ENCODE measurements around the gene LRBA.
"Not testable (repeated sequence)": the region's sequence is repeated elsewhere in the genome, so short reads cannot be mapped to it uniquely, and the experiment has no call there.

LRBA gene

GRCh38 chr4:150569998-150570535, 445.0 kb downstream of the LRBA start:
- peaks cover under 1% of the 10 kb centered on the region; the same call in 1 of the 2 replicates for H3K36me3 ChIP-seq (ENCODE audit: control insufficient read depth, low read length)
- TF ChIP-seq EZH2phosphoT487 (IDR thresholded peaks at IDR 0.05; ENCODE audit: borderline replicate concordance, low read length) (no peak), CTCF (IDR thresholded peaks at IDR 0.05; ENCODE audit: low read depth, low read length, poor library complexity, severe bottlenecking) (no peak)
- no peaks in the 10 kb centered on the region for H3K9me2 ChIP-seq (replicated peaks; ENCODE audit: control insufficient read depth, low read length)
- H3K4me1 ChIP-seq (ENCODE audit: control insufficient read depth, low read length) = no peaks in the 10 kb centered on the region
- H3K27me3 ChIP-seq (ENCODE audit: control insufficient read depth, low read length) = no peaks in the 10 kb centered on the region
- H3K27ac ChIP-seq (ENCODE audit: low read depth, low read length) = no peak overlapping the region
- no peaks in the 10 kb centered on the region for H3K9me3 ChIP-seq (ENCODE audit: control insufficient read depth, insufficient read depth, low read length)
- no peaks in the 10 kb centered on the region for H3K79me2 ChIP-seq (ENCODE audit: control insufficient read depth, low read length)
- H4K20me1 ChIP-seq (ENCODE audit: control insufficient read depth, insufficient read depth, low read depth, low read length) = no peaks in the 10 kb centered on the region
- no peak overlapping the region for H3K4me3 ChIP-seq (ENCODE audit: low read length)
- no peaks in the 10 kb centered on the region for H3F3A ChIP-seq (ENCODE audit: control insufficient read depth, insufficient read depth)
- no peak overlapping the region for H3K4me2 ChIP-seq (ENCODE audit: low read length)

GRCh38 chr4:150569384-150569987, 445.6 kb downstream of the LRBA start:
- no peak for TF ChIP-seq EZH2phosphoT487 (IDR thresholded peaks at IDR 0.05; ENCODE audit: borderline replicate concordance, low read length)
- TF ChIP-seq CTCF (IDR thresholded peaks at IDR 0.05; ENCODE audit: low read depth, low read length, poor library complexity, severe bottlenecking) = no peak
- Histone ChIP-seq H3K4me1 (ENCODE audit: control insufficient read depth, low read length) (no peaks in the 10 kb centered on the region), H3K4me2 (ENCODE audit: low read length) (no peak overlapping the region), H3F3A (ENCODE audit: control insufficient read depth, insufficient read depth) (no peaks in the 10 kb centered on the region), H3K4me3 (ENCODE audit: low read length) (no peak overlapping the region), H4K20me1 (ENCODE audit: control insufficient read depth, insufficient read depth, low read depth, low read length) (no peaks in the 10 kb centered on the region), H3K9me2 (replicated peaks; ENCODE audit: control insufficient read depth, low read length) (no peaks in the 10 kb centered on the region), H3K79me2 (ENCODE audit: control insufficient read depth, low read length) (no peaks in the 10 kb centered on the region), H3K9me3 (ENCODE audit: control insufficient read depth, insufficient read depth, low read length) (no peaks in the 10 kb centered on the region), H3K36me3 (ENCODE audit: control insufficient read depth, low read length) (peaks cover 4% of the 10 kb centered on the region; the same call in 1 of the 2 replicates), H3K27me3 (ENCODE audit: control insufficient read depth, low read length) (no peaks in the 10 kb centered on the region), H3K27ac (ENCODE audit: low read depth, low read length) (no peak overlapping the region)

GRCh38 chr4:150567070-150567469, 448.0 kb downstream of the LRBA start:
- H3K79me2 ChIP-seq (ENCODE audit: control insufficient read depth, low read length) = no peaks in the 10 kb centered on the region
- peaks cover 4% of the 10 kb centered on the region; the same call in 1 of the 2 replicates for H3K36me3 ChIP-seq (ENCODE audit: control insufficient read depth, low read length)
- no peaks in the 10 kb centered on the region for H3K4me1 ChIP-seq (ENCODE audit: control insufficient read depth, low read length)
- H4K20me1 ChIP-seq (ENCODE audit: control insufficient read depth, insufficient read depth, low read depth, low read length) = no peaks in the 10 kb centered on the region
- H3K9me3 ChIP-seq (ENCODE audit: control insufficient read depth, insufficient read depth, low read length) = no peaks in the 10 kb centered on the region
- no peaks in the 10 kb centered on the region for H3F3A ChIP-seq (ENCODE audit: control insufficient read depth, insufficient read depth)
- H3K27me3 ChIP-seq (ENCODE audit: control insufficient read depth, low read length) = no peaks in the 10 kb centered on the region
- H3K4me2 ChIP-seq (ENCODE audit: low read length) = no peak overlapping the region
- no peaks in the 10 kb centered on the region for H3K9me2 ChIP-seq (replicated peaks; ENCODE audit: control insufficient read depth, low read length)
- TF ChIP-seq CTCF (IDR thresholded peaks at IDR 0.05; ENCODE audit: low read depth, low read length, poor library complexity, severe bottlenecking) = no peak
- TF ChIP-seq EZH2phosphoT487 (IDR thresholded peaks at IDR 0.05; ENCODE audit: borderline replicate concordance, low read length) = no peak
- H3K27ac ChIP-seq (ENCODE audit: low read depth, low read length) = no peak overlapping the region
- no peak overlapping the region for H3K4me3 ChIP-seq (ENCODE audit: low read length)

GRCh38 chr4:150564967-150565366, 450.1 kb downstream of the LRBA start:
- not testable (repeated sequence) for H3K27ac ChIP-seq (ENCODE audit: low read depth, low read length); H3K4me2 ChIP-seq (ENCODE audit: low read length); H3K9me2 ChIP-seq (replicated peaks; ENCODE audit: control insufficient read depth, low read length); H3K27me3 ChIP-seq (ENCODE audit: control insufficient read depth, low read length); H3K9me3 ChIP-seq (ENCODE audit: control insufficient read depth, insufficient read depth, low read length); H3K4me3 ChIP-seq (ENCODE audit: low read length); H3K4me1 ChIP-seq (ENCODE audit: control insufficient read depth, low read length); H3K79me2 ChIP-seq (ENCODE audit: control insufficient read depth, low read length); H3F3A ChIP-seq (ENCODE audit: control insufficient read depth, insufficient read depth); H4K20me1 ChIP-seq (ENCODE audit: control insufficient read depth, insufficient read depth, low read depth, low read length); H3K36me3 ChIP-seq (ENCODE audit: control insufficient read depth, low read length)
